Fibroblast of lung (primary cell): ENCODE results near the gene SLC4A1AP.

Source experiments
- EZH2 ChIP-seq: IDR thresholded peaks from 2 replicates; pipeline ENCODE4 v1.5.1; 2012; ENCODE audit warnings: low read length, control low read depth, mild to moderate bottlenecking; ENCODE audit errors: missing control alignments
- TF ChIP-seq, protein P1 (sequence below), 2 donors: IDR thresholded peaks in 1 of 2; conservative IDR thresholded peaks in 1 of 2; 1 replicate in 1 of 2; 2 replicates in 1 of 2; pipeline ENCODE4 v1.5.1; 2011 to 2012; ENCODE audit warnings: low read length in 2 of 2, control low read depth in 1 of 2, inconsistent platforms in 1 of 2, low read depth in 1 of 2, mild to moderate bottlenecking in 1 of 2

DNA sequence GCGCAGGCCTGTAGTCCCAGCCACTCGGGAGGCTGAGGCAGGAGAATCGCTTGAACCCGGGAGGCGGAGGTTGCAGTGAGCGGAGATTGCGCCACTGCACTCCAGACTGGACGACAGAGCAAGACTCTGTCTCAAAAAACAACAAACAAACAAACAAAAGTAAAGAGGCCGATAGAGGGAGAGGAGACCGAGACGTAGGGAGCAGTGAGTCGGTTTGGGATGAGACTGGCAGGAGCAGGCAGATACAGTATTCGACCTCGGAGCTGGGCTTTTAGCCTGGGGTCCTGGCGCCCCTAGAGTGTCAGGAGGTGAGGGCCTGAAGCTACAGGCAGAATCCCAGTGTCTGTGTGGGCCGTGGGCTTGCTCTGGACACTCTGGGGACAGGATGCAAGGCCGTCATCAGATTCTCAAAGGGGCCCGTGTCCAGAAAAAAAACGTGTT lies 51.2 kb downstream of the SLC4A1AP start:
- TF ChIP-seq, protein P1, sequence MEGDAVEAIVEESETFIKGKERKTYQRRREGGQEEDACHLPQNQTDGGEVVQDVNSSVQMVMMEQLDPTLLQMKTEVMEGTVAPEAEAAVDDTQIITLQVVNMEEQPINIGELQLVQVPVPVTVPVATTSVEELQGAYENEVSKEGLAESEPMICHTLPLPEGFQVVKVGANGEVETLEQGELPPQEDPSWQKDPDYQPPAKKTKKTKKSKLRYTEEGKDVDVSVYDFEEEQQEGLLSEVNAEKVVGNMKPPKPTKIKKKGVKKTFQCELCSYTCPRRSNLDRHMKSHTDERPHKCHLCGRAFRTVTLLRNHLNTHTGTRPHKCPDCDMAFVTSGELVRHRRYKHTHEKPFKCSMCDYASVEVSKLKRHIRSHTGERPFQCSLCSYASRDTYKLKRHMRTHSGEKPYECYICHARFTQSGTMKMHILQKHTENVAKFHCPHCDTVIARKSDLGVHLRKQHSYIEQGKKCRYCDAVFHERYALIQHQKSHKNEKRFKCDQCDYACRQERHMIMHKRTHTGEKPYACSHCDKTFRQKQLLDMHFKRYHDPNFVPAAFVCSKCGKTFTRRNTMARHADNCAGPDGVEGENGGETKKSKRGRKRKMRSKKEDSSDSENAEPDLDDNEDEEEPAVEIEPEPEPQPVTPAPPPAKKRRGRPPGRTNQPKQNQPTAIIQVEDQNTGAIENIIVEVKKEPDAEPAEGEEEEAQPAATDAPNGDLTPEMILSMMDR (conservative IDR thresholded peaks at IDR 0.05 in 1 of 2, IDR thresholded peaks at IDR 0.05 in 1 of 2; ENCODE audit: low read depth in 1 of 2, low read length in 2 of 2) = no peak
- no peak for TF ChIP-seq EZH2
